OCI-LY7 (cell line): ENCODE data around the gene CEP63. TPM values are rescaled to one million over a fixed set of nuclear protein-coding genes. Genes with fewer than 3 reads are reported as not detected.

Experiments used
- BruUV-seq: library from RNA; stranded (reverse); fragments of 400-500 nt; replicated peaks from 2 replicates; lab custom pipeline; 2021; lab: Mats Ljungman, UMichigan
- CTCF ChIA-PET: fragments of 300-600 bp; sonication (Branson Sonifier 250); formaldehyde crosslinking; loops from one replicate; lab custom pipeline; 2022; ENCODE audit warnings: antibody characterized with exemption; ENCODE audit not compliant: unreplicated experiment; lab: Charles Lee
- POLR2A ChIA-PET: fragments of 300-600 bp; sonication (Branson Sonifier 250); formaldehyde crosslinking; loops from one replicate; lab custom pipeline; 2022; ENCODE audit warnings: antibody characterized with exemption; lab: Charles Lee
- DNase-seq: peaks from one replicate; pipeline ENCODE4 v3.0.0-alpha.2; 2015; ENCODE audit warnings: low spot score
- H2AFZ ChIP-seq: fragments of 200-600 bp; sonication (generic), shearing (Covaris generic); 2 replicates; pipeline ENCODE4 v1.6.1; 2014; ENCODE audit warnings: mild to moderate bottlenecking, antibody characterized with exemption, low read length, moderate library complexity
- H3K27ac ChIP-seq: fragments of 200-600 bp; sonication (generic); 2 replicates; pipeline ENCODE4 v1.5.1; 2014; ENCODE audit warnings: mixed run types, low read depth, mild to moderate bottlenecking, moderate library complexity, low read length, inconsistent platforms; ENCODE audit not compliant: poor library complexity, severe bottlenecking
- H3K36me3 ChIP-seq: fragments of 200-600 bp; sonication (generic); 2 replicates; pipeline ENCODE4 v1.6.1; 2014; ENCODE audit warnings: mild to moderate bottlenecking, antibody characterized with exemption, low read length, moderate library complexity, mixed read lengths; ENCODE audit not compliant: insufficient read depth
- H3K4me1 ChIP-seq: fragments of 200-600 bp; sonication (generic); 2 replicates; pipeline ENCODE4 v1.5.1; 2014; ENCODE audit warnings: mild to moderate bottlenecking, low read length; ENCODE audit not compliant: insufficient read depth, poor library complexity, severe bottlenecking
- H3K4me2 ChIP-seq: fragments of 200-600 bp; sonication (generic); 2 replicates; pipeline ENCODE4 v1.6.1; 2014; ENCODE audit warnings: mild to moderate bottlenecking, low read length
- H3K4me3 ChIP-seq: fragments of 200-600 bp; sonication (generic); 2 replicates; pipeline ENCODE4 v1.5.1; 2014; ENCODE audit warnings: mild to moderate bottlenecking, low read depth, low read length; ENCODE audit not compliant: poor library complexity, severe bottlenecking
- H3K79me2 ChIP-seq: fragments of 200-600 bp; sonication (generic); 2 replicates; pipeline ENCODE4 v1.6.1; 2016; ENCODE audit warnings: low read depth, mild to moderate bottlenecking, low read length, moderate library complexity, mixed read lengths; ENCODE audit not compliant: insufficient read depth
- H3K9me2 ChIP-seq: fragments of 200-600 bp; sonication (generic); 2 replicates; pipeline ENCODE4 v1.6.1; 2016; ENCODE audit warnings: mild to moderate bottlenecking, low read length, mixed read lengths; ENCODE audit not compliant: insufficient read depth
- H3K9me3 ChIP-seq: fragments of 200-600 bp; sonication (generic); 2 replicates; pipeline ENCODE4 v1.6.1; 2014; ENCODE audit warnings: mild to moderate bottlenecking, mixed run types, low read length, mixed read lengths
- H4K20me1 ChIP-seq: fragments of 200-600 bp; sonication (generic); 2 replicates; pipeline ENCODE4 v1.6.1; 2014; ENCODE audit warnings: mild to moderate bottlenecking, antibody characterized with exemption, low read length, moderate library complexity, mixed read lengths; ENCODE audit not compliant: insufficient read depth
- EZH2phosphoT487 ChIP-seq: fragments of 200-600 bp; sonication (generic); IDR thresholded peaks from 2 replicates; pipeline ENCODE4 v1.6.1; 2018; ENCODE audit warnings: low read depth, borderline replicate concordance, mild to moderate bottlenecking, mixed run types, antibody characterized with exemption, low read length, moderate library complexity, mixed read lengths
- intact Hi-C: fragments of 100-400 bp; cut with micrococcal nuclease; formaldehyde crosslinking; loops from one replicate; pipeline ENCODE4 v1.10.0; 2022; ENCODE audit not compliant: unreplicated experiment
- total RNA-seq, 2 experiments: library from RNA; depleted of rRNA in 1 of 2; stranded (reverse); fragments of >200 nt in 1 of 2; shearing (Covaris generic) in 1 of 2; gene quantifications; 2 replicates each; pipeline ENCODE4 v1.2.3, GENCODE V29; 2014 to 2022
- TF ChIP-seq, protein P1 (sequence below): fragments of 200-600 bp; sonication (generic); conservative IDR thresholded peaks from 2 replicates; pipeline ENCODE4 v1.5.1; 2014; ENCODE audit warnings: mild to moderate bottlenecking, antibody characterized with exemption, low read length, moderate library complexity, mixed read lengths

The CEP63 gene
- total RNA-seq, 2 experiments from 2014 or later = 42.8 to 45.7 TPM

DNA sequence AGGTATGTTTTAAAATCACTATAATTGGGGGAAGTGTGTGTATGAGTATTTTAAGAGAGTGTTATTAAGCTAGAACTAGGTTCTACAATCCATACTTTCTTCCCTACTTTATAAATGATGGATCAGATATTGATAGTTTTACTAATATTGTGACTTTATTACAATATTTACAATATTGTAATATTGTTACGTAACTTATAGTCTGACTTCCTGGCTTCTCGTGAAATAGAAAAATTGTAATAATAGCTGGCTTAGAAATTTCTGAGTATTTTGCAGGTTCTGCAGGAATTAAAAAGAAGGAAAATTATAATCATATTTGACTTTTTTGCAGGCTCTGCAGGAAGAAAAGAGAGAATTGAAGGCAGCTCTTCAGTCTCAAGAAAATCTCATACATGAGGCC is 60.0 kb downstream of the CEP63 start:
- H3K9me3 ChIP-seq = no peaks in the 10 kb centered on the region
- H3K79me2 ChIP-seq = no peaks in the 10 kb centered on the region
- peaks cover 58% of the 10 kb centered on the region for H3K36me3 ChIP-seq
- H3K4me3 ChIP-seq = no peak overlapping the region
- no peaks in the 10 kb centered on the region for H4K20me1 ChIP-seq
- TF ChIP-seq, protein P1, sequence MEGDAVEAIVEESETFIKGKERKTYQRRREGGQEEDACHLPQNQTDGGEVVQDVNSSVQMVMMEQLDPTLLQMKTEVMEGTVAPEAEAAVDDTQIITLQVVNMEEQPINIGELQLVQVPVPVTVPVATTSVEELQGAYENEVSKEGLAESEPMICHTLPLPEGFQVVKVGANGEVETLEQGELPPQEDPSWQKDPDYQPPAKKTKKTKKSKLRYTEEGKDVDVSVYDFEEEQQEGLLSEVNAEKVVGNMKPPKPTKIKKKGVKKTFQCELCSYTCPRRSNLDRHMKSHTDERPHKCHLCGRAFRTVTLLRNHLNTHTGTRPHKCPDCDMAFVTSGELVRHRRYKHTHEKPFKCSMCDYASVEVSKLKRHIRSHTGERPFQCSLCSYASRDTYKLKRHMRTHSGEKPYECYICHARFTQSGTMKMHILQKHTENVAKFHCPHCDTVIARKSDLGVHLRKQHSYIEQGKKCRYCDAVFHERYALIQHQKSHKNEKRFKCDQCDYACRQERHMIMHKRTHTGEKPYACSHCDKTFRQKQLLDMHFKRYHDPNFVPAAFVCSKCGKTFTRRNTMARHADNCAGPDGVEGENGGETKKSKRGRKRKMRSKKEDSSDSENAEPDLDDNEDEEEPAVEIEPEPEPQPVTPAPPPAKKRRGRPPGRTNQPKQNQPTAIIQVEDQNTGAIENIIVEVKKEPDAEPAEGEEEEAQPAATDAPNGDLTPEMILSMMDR = no peak
- no peak for TF ChIP-seq EZH2phosphoT487
- no peak overlapping the region for H3K4me2 ChIP-seq
- H3K4me1 ChIP-seq = no peaks in the 10 kb centered on the region
- no peak overlapping the region for H2AFZ ChIP-seq
- intact Hi-C loops = no loop called here
- ChIA-PET POLR2A (interaction anchor here (0.9 to 1.5 kb wide), 2 partner anchors 13 to 17 kb away, joined by 4 to 6 read pairs; no protein-coding TSS in a partner anchor), CTCF (no interaction called here)
- no peak for DNase-seq
- no TSS peak for BruUV-seq
- H3K9me2 ChIP-seq = no peaks in the 10 kb centered on the region
- no peak overlapping the region for H3K27ac ChIP-seq

DNA sequence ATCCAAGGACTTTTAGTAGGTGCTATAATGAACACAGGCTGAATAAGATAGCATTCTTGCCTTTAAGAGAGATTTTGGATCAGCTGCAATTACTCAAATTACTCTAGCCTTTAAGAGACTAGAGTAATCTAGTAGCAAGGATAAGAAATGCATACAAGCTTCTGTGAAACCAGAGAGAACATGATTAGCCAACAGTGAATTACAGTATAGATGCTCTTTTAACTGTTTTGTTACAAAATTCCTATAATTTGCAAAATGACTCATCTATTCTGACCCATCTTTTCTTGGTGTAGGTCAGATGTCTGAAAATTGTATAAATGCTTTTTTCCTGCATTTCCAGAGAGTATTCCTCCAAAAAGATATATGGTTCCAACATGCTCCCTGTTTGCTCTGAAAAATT is 66.9 kb downstream of the CEP63 start:
- Histone ChIP-seq H4K20me1 (no peaks in the 10 kb centered on the region), H3K79me2 (no peaks in the 10 kb centered on the region), H3K27ac (no peak overlapping the region), H3K4me3 (no peak overlapping the region), H3K36me3 (peaks cover 56% of the 10 kb centered on the region), H3K9me2 (no peaks in the 10 kb centered on the region), H3K9me3 (no peaks in the 10 kb centered on the region), H3K4me2 (no peak overlapping the region), H3K4me1 (no peaks in the 10 kb centered on the region), H2AFZ (no peak overlapping the region)
- POLR2A ChIA-PET = no interaction called here
- CTCF ChIA-PET = no interaction called here
- BruUV-seq = no TSS peak
- intact Hi-C loops = no loop called here
- no peak for DNase-seq
- no peak for TF ChIP-seq EZH2phosphoT487
- TF ChIP-seq, protein P1 = no peak

DNA sequence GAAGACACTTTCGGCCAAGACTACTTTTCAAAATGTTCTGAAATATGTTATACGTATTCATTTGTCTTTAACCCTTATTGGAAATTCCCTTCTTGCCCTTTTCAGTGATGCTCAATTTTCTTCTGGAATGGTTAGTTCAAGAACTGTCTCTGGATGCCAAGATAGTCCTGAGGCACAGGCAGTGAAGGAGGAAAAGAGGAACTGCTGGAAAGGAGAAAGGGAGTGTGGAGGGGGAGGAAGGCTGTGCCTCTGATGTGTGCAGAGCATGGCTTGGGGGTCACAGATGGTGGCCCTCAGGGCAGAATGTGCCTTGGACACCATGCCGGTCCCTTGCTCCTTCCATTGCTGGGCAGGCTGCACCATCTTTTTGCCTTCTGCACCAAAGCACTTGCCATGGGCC is 73.7 kb downstream of the CEP63 start:
- Histone ChIP-seq H3K4me3 (no peak overlapping the region), H3K79me2 (no peaks in the 10 kb centered on the region), H3K27ac (no peak overlapping the region), H2AFZ (no peak overlapping the region), H3K9me2 (no peaks in the 10 kb centered on the region), H3K4me1 (no peaks in the 10 kb centered on the region), H3K9me3 (no peaks in the 10 kb centered on the region), H3K4me2 (no peak overlapping the region), H4K20me1 (no peaks in the 10 kb centered on the region), H3K36me3 (peaks cover 9% of the 10 kb centered on the region)
- CTCF ChIA-PET = no interaction called here
- no TSS peak for BruUV-seq
- POLR2A ChIA-PET = no interaction called here
- TF ChIP-seq, protein P1 = no peak
- no peak for TF ChIP-seq EZH2phosphoT487
- intact Hi-C loops = no loop called here
- no peak for DNase-seq
